ENCODE results near the gene CCL11.

The CCL11 gene

GRCh38 chr17:34276826-34277225 is 8.7 kb upstream of the CCL11 start:
- H3K4me1 ChIP-seq (ENCODE audit: insufficient read depth, low read length) = no peaks in the 10 kb centered on the region
- no peaks in the 10 kb centered on the region for H3K9me3 ChIP-seq (ENCODE audit: control insufficient read depth, insufficient read depth, low read length)
- H3K9ac ChIP-seq (ENCODE audit: low read depth, low read length) = no peak overlapping the region
- no peaks in the 10 kb centered on the region for H3K36me3 ChIP-seq (ENCODE audit: insufficient read depth, low read length)

DNA sequence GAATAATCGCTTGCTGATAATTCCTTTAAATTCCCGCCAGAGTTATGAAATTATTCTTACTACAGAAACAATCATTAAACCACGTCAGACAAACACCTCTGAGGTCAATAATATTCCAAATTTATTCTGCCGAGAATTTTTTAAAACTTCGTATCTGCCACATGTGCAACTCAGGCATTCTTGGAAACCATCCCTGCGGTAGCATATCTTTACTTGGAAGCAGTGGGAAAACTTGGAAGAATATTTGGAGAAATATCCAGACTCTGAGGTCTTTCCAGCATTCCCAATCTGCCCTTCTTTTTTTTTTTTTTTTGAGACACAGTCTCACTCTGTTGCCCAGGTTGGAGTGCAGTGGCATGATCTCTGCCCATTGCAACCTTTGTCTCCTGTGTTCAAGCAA is 2.0 kb upstream of the CCL11 start:
- Histone ChIP-seq H3K9me3 (ENCODE audit: control insufficient read depth, insufficient read depth, low read length) (no peaks in the 10 kb centered on the region), H3K9ac (ENCODE audit: low read depth, low read length) (no peak overlapping the region), H3K36me3 (ENCODE audit: insufficient read depth, low read length) (no peaks in the 10 kb centered on the region), H3K4me1 (ENCODE audit: insufficient read depth, low read length) (no peaks in the 10 kb centered on the region)

- Histone ChIP-seq H3K9ac (ENCODE audit: low read depth, low read length) (no peak overlapping the region), H3K9me3 (ENCODE audit: control insufficient read depth, insufficient read depth, low read length) (no peaks in the 10 kb centered on the region), H3K4me1 (ENCODE audit: insufficient read depth, low read length) (no peaks in the 10 kb centered on the region), H3K36me3 (ENCODE audit: insufficient read depth, low read length) (no peaks in the 10 kb centered on the region)
Measured at GRCh38 chr17:34287875-34288274, 2.3 kb downstream of the CCL11 start.

- Histone ChIP-seq H3K9me3 (ENCODE audit: control insufficient read depth, insufficient read depth, low read length) (no peaks in the 10 kb centered on the region), H3K36me3 (ENCODE audit: insufficient read depth, low read length) (no peaks in the 10 kb centered on the region), H3K4me1 (ENCODE audit: insufficient read depth, low read length) (no peaks in the 10 kb centered on the region), H3K9ac (ENCODE audit: low read depth, low read length) (no peak overlapping the region)
Measured at GRCh38 chr17:34290586-34290985, 5.0 kb downstream of the CCL11 start.

DNA sequence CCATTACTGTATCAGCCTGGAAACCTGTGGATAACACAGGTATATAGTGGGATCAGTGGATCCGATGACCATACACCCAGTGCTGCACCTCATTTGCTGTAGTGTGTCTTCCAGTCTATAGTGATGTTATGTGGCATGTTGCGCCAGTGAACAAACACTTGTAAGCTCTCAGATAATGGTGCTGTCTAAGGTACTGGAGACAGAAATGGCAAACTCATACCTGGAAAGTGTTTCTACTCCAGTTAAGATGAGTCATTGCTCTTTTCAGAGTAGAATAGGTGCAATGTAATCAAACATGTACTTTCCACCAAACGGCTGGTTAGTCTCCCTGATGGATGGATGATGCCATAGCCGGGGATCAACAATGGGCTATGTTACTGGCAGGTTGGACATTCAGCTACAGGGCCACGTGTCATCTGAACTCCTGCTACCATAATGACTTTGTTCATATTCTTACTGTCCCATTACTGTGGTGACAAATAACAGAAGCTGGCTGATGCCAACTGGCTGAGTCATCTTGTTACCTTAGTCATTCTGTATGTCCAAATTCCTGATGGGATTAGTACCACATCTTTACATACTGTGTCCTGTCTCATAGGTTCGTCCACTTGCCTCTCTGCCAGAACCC is 6.3 kb downstream of the CCL11 start:
- H3K9ac ChIP-seq (ENCODE audit: low read depth, low read length) = no peak overlapping the region

GRCh38 chr17:34299027-34299426 is 13.5 kb downstream of the CCL11 start:
- Histone ChIP-seq H3K36me3 (ENCODE audit: insufficient read depth, low read length) (no peaks in the 10 kb centered on the region), H3K9me3 (ENCODE audit: control insufficient read depth, insufficient read depth, low read length) (no peaks in the 10 kb centered on the region), H3K9ac (ENCODE audit: low read depth, low read length) (no peak overlapping the region), H3K4me1 (ENCODE audit: insufficient read depth, low read length) (peaks cover 4% of the 10 kb centered on the region; the same call in 1 of the 2 replicates)

More for the DNA sequence above, 6.3 kb downstream of the CCL11 start:
- Histone ChIP-seq H3K9me3 (ENCODE audit: control insufficient read depth, insufficient read depth, low read length) (no peaks in the 10 kb centered on the region), H3K36me3 (ENCODE audit: insufficient read depth, low read length) (no peaks in the 10 kb centered on the region), H3K4me1 (ENCODE audit: insufficient read depth, low read length) (no peaks in the 10 kb centered on the region)

GRCh38 chr17:34299956-34300577 is 14.5 kb downstream of the CCL11 start:
- Histone ChIP-seq H3K9me3 (ENCODE audit: control insufficient read depth, insufficient read depth, low read length) (no peaks in the 10 kb centered on the region), H3K36me3 (ENCODE audit: insufficient read depth, low read length) (no peaks in the 10 kb centered on the region), H3K9ac (ENCODE audit: low read depth, low read length) (no peak overlapping the region), H3K4me1 (ENCODE audit: insufficient read depth, low read length) (peaks cover 4% of the 10 kb centered on the region; the same call in 1 of the 2 replicates)

DNA sequence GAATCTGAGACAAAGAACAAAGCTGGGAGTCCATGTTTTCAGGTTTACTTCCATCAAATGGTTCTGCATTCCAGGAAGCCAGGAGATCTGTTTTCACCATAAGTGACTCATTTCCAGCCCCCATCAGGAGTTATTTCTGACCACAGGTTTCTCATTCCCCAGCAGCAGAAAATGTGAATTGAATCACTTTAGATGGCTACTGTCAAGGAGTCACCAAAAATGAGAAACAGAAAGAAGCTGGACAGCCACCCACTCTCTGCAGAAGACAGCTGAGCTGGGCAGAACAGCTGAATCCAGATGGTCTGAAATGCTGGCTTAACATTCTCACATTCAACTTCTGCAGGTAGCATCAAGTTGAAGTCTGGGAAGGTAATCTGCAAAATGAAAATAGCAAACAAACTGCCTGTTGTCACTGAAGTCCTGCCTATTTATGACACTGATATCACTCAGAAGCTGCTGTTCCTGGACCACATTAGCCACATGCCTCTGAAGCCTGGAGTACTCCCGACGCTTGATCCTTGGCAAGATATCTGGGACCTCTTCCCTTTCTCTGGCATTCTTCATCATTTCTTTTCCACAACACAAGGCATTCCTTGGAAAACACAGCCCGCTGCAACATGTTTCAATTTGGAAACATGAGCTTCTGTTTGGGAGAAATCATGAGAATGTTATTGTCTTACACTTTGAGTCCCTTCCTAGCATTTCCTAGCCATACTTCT is 15.3 kb downstream of the CCL11 start:
- Histone ChIP-seq H3K4me1 (ENCODE audit: insufficient read depth, low read length) (peaks cover 4% of the 10 kb centered on the region; the same call in 1 of the 2 replicates), H3K36me3 (ENCODE audit: insufficient read depth, low read length) (no peaks in the 10 kb centered on the region), H3K9ac (ENCODE audit: low read depth, low read length) (no peak overlapping the region), H3K9me3 (ENCODE audit: control insufficient read depth, insufficient read depth, low read length) (no peaks in the 10 kb centered on the region)

GRCh38 chr17:34301986-34302385 is 16.4 kb downstream of the CCL11 start:
- Histone ChIP-seq H3K9me3 (ENCODE audit: control insufficient read depth, insufficient read depth, low read length) (no peaks in the 10 kb centered on the region), H3K36me3 (ENCODE audit: insufficient read depth, low read length) (no peaks in the 10 kb centered on the region), H3K4me1 (ENCODE audit: insufficient read depth, low read length) (peaks cover 8% of the 10 kb centered on the region; the same call in 1 of the 2 replicates), H3K9ac (ENCODE audit: low read depth, low read length) (no peak overlapping the region)

DNA sequence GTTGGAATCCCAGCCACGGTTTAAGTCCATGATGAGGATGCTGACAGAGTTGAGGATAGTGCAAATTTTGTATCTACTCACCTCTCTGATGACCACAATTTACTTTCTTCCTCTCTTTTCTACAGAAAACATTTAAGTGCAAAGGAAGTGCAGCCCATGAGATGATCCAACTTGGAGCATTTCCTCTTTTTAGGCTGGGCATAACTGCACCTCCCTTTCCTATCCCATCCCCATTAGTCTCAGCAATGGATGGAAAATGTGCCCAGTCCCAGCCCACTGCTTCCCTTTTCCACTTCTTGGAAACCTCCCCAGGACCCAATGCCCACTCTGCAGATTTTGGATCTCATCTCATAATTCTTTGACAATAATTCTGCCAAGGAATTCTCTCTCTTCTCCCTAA is 17.1 kb downstream of the CCL11 start:
- Histone ChIP-seq H3K4me1 (ENCODE audit: insufficient read depth, low read length) (peaks cover 8% of the 10 kb centered on the region; the same call in 1 of the 2 replicates), H3K36me3 (ENCODE audit: insufficient read depth, low read length) (no peaks in the 10 kb centered on the region), H3K9me3 (ENCODE audit: control insufficient read depth, insufficient read depth, low read length) (no peaks in the 10 kb centered on the region), H3K9ac (ENCODE audit: low read depth, low read length) (no peak overlapping the region)

DNA sequence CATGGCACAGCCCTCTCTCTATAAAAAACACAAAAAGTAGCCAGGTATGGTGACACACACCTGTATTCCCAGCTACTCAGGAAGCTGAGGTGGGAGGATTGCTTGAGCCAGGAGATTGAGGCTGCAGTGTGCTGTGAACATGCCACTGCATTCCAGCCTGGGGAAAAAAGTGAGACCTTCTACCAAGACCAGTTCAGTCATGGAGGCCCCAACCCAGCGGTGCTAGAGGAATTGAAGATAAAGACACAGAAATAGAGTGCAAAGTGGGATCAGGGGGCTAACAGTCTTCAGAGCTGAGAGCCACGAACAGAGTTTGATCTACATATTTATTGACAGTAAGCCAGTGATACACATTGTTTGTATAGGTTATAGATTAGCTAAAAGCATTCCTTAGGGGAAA is 18.1 kb downstream of the CCL11 start:
- Histone ChIP-seq H3K36me3 (ENCODE audit: insufficient read depth, low read length) (no peaks in the 10 kb centered on the region), H3K4me1 (ENCODE audit: insufficient read depth, low read length) (peaks cover 4% of the 10 kb centered on the region; the same call in 1 of the 2 replicates), H3K9me3 (ENCODE audit: control insufficient read depth, insufficient read depth, low read length) (no peaks in the 10 kb centered on the region), H3K9ac (ENCODE audit: low read depth, low read length) (no peak overlapping the region)

- Histone ChIP-seq H3K9ac (ENCODE audit: low read depth, low read length) (no peak overlapping the region), H3K36me3 (ENCODE audit: insufficient read depth, low read length) (no peaks in the 10 kb centered on the region), H3K9me3 (ENCODE audit: control insufficient read depth, insufficient read depth, low read length) (no peaks in the 10 kb centered on the region), H3K4me1 (ENCODE audit: insufficient read depth, low read length) (peaks cover 3% of the 10 kb centered on the region; the same call in 1 of the 2 replicates)
Measured at GRCh38 chr17:34305061-34305460, 19.5 kb downstream of the CCL11 start.

- no peak overlapping the region for H3K9ac ChIP-seq (ENCODE audit: low read depth, low read length)
- no peaks in the 10 kb centered on the region for H3K36me3 ChIP-seq (ENCODE audit: insufficient read depth, low read length)
- H3K9me3 ChIP-seq (ENCODE audit: control insufficient read depth, insufficient read depth, low read length) = no peaks in the 10 kb centered on the region
- H3K4me1 ChIP-seq (ENCODE audit: insufficient read depth, low read length) = peaks cover 3% of the 10 kb centered on the region; the same call in 1 of the 2 replicates
Measured at GRCh38 chr17:34305606-34306005, 20.1 kb downstream of the CCL11 start.

- no peaks in the 10 kb centered on the region for H3K36me3 ChIP-seq (ENCODE audit: insufficient read depth, low read length)
- H3K9me3 ChIP-seq (ENCODE audit: control insufficient read depth, insufficient read depth, low read length) = no peaks in the 10 kb centered on the region
- peaks cover 3% of the 10 kb centered on the region; the same call in 1 of the 2 replicates for H3K4me1 ChIP-seq (ENCODE audit: insufficient read depth, low read length)
- H3K9ac ChIP-seq (ENCODE audit: low read depth, low read length) = no peak overlapping the region
Measured at GRCh38 chr17:34306466-34306865, 20.9 kb downstream of the CCL11 start.

GRCh38 chr17:34307110-34307509 is 21.6 kb downstream of the CCL11 start:
- no peak overlapping the region for H3K9ac ChIP-seq (ENCODE audit: low read depth, low read length)
- peaks cover 3% of the 10 kb centered on the region; the same call in 1 of the 2 replicates for H3K4me1 ChIP-seq (ENCODE audit: insufficient read depth, low read length)
- no peaks in the 10 kb centered on the region for H3K9me3 ChIP-seq (ENCODE audit: control insufficient read depth, insufficient read depth, low read length)
- H3K36me3 ChIP-seq (ENCODE audit: insufficient read depth, low read length) = no peaks in the 10 kb centered on the region
